Lower leg skin (tissue), 3 donors: ENCODE data around the gene GRID2.

Source experiments
- POLR2A ChIP-seq, 2 donors: fragments of 450-650 bp; IDR thresholded peaks; one replicate each; pipeline ENCODE4 v1.6.1; 2016 to 2017; ENCODE audit warnings: antibody characterized with exemption in 2 of 2, mild to moderate bottlenecking in 1 of 2, moderate library complexity in 1 of 2
- TF ChIP-seq, protein P1 (sequence below), 3 donors: fragments of 450-650 bp; IDR thresholded peaks; one replicate each; pipeline ENCODE4 v1.5.1; 2016; ENCODE audit warnings: antibody characterized with exemption in 3 of 3, mild to moderate bottlenecking in 3 of 3, moderate library complexity in 2 of 3

DNA sequence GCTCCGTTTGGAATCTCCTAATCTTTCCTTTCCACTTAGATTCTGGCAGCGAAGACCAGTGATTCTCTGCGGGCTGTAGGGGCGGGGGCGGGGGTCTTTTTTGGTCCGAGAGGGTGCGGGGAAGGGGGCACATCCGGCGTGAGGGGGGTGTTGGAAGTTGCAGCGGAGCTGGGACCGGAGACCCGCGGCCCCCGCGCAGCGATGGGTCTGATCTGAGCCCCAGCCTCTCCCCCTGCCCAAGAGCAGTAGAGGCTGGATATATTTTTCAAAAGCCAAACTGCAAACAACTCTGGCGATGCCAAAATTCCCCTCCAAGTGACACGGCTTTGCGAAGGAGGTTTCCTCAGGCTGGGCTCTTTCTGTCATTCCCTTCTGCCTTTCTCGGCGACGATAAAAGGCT is 355 bp downstream of the GRID2 start:
- TF ChIP-seq, protein P1, sequence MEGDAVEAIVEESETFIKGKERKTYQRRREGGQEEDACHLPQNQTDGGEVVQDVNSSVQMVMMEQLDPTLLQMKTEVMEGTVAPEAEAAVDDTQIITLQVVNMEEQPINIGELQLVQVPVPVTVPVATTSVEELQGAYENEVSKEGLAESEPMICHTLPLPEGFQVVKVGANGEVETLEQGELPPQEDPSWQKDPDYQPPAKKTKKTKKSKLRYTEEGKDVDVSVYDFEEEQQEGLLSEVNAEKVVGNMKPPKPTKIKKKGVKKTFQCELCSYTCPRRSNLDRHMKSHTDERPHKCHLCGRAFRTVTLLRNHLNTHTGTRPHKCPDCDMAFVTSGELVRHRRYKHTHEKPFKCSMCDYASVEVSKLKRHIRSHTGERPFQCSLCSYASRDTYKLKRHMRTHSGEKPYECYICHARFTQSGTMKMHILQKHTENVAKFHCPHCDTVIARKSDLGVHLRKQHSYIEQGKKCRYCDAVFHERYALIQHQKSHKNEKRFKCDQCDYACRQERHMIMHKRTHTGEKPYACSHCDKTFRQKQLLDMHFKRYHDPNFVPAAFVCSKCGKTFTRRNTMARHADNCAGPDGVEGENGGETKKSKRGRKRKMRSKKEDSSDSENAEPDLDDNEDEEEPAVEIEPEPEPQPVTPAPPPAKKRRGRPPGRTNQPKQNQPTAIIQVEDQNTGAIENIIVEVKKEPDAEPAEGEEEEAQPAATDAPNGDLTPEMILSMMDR (IDR thresholded peaks at IDR 0.05): no peak
- TF ChIP-seq POLR2A (IDR thresholded peaks at IDR 0.05): no peak
